Measurements from ENCODE around the gene AFG1L.

Gene AFG1L

DNA sequence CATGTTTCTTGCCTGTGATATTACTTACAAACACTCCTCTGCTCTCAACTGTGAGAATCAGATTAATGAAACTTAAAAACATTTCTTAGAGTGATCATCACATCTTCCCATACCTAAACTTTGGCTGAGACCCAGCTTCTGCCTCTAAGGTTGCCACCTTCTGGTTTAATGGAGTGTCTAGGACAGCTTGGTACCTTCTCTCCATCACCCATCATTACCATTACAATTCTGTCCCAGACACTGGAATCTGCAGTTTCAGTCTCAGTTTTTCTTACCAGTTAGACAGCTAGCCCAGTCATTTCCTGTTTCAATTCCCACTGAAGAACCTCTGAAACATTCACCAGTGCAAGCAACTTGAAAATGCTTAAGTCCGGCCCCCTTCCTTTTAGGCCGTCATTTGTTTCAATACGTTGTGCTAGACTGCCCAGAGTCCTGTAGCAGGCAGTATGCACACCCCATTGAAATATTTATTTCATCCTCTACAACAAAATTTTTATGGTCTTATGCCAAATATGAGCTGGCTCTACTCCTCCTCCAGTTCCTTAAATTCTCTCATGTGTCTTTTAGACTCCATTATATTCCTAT is 158.8 kb downstream of the AFG1L start:
- DNase-seq (ENCODE audit: low read depth in 2 of 2) = peak; percentile 33 to 34

DNA sequence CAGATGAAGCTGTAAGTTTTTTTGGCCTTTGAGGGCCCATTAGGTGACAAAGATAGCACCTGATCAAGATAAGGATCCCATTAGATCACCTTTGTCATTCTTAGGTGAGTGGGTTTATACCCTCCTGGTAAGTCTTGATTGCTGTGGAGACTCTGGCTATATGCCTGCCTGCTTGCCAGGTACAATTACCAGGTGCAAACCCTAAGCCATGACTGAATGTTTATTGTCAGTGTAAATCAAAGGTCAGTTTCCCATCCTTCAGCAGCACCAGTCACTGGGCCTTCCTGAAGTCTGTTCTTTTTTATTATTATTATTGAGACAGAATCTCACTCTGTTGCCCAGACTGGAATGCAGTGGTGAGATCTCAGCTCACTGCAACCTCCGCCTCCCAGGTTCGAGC is 159.5 kb downstream of the AFG1L start:
- no peak for DNase-seq (ENCODE audit: low read depth in 2 of 2)

DNA sequence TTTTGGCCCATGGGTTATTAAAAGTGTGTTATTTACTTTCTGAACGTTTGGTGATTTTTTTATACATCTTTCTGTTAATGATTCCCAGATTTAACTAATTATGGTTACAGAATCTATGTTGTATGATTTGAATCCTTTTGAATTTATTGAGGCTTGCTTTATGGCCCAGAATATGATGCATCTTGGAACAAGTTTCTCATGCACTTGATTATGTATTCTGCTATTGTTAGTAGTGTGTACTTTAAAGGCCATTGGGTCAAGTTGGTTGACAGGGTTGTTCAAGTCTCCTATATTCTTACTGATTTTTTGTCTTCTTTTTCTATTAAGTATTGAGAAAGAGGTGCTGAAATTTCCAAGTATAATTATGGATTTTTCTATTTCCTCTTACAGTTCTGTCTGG is 160.8 kb downstream of the AFG1L start:
- DNase-seq (ENCODE audit: low read depth in 2 of 2) = no peak

DNA sequence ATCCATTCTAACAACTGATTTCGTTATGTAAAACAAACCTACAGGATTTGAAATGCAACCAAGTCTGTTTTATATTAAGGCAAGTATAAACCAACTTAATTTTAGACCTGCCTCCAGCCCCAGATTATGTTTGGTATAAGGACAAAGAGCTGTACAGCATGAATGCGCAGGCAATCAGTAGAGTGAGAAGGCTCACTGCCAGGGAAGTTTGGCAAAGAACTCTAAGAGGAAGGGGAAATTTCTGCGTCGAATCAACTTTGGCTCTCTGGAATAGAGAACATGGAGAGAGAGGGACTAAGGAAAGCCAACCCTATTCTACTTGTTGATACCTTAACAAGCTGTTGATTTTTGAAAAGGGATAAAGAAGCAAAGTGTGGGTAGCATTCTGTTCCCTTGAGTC is 168.9 kb downstream of the AFG1L start:
- DNase-seq (ENCODE audit: low read depth in 2 of 2) = no peak

DNA sequence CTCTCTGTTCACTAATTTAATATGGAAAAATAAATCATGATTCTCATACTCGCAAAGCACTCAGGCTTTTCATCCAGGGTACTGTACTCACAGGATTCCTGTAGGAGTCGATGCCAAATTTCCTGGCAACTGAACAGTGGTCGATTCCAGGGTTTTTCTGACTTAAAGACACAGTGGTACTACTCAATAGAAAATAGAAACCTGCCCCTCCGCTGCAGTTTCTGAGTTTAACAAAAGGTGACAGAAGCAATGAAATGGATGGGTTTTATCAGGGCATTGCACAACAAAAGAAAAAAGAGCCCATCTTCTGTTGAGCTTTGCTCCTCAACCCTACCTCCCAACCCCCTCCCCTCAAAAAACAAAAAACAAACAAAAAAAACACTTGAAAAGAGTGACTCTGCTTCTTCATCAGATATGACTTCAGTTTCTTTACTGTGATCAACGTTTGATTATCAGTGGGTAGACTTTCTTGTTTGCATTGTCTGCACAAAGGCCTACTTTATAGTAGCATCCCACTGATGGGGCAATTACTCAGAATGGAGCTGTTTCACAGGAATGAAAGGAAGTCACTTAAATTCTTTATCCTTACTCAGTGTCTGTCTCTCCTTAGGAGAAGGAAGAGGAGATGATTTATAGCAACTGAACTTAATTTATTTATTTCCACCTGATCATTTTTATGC is 169.7 kb downstream of the AFG1L start:
- DNase-seq (ENCODE audit: low read depth in 2 of 2) = no peak

DNA sequence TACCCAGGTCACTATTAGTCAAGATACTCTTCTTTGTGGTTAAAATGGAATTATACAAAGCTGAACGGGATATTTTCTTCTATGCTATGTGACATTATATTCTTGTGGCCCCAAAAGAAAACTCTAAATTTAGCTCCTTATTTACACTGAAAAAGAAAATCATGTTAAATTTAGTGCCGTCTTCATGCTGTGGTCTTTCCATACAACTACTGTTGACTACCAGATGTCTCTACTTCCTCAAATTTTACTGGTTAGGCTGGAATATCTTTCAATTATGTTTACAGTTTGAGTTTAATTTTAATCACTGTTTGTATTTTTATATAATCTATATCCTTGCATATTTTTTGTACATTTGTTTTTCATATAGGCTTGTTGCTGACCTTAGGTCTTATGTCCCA is 170.2 kb downstream of the AFG1L start:
- DNase-seq (ENCODE audit: low read depth in 2 of 2) = no peak

DNA sequence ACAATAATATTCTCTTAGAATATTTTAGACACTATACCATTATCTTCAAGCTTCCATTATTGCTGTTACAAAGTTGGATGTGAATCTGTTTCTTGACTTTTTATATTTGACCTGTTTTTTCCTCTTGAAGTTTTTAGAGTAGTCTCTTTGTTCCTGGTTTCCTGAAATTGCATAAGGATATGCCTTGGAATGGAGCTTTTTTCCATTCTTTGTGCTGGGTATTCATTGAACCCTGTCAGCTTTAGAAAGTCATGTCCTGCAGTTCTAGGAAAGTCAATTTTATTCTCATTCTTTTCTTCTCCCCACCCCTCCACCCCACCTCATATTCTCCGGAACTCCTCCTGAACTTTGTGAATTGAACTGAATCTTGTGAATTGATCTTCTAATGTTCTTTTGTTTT is 173.5 kb downstream of the AFG1L start:
- DNase-seq (ENCODE audit: low read depth in 2 of 2) = no peak

DNA sequence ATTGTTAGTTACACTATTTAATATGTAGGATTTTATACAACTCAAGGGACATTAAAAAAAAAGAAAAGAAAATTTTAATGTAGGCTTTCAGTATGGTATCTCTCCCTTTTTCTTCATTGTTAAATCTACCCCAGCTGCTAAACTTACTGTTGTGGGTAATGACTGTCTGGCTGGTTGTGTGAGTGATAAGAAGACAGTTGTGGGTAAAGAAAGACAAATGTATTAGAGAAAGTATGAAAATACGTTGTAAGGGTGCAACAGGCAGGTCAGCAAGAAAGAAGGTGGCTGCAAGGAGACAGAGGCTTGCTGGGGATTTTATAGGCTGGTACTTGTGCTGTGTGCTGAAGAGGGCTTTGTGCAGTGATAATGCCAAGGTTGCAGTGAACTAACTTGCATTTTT is 174.5 kb downstream of the AFG1L start:
- DNase-seq (ENCODE audit: low read depth in 2 of 2) = no peak

DNA sequence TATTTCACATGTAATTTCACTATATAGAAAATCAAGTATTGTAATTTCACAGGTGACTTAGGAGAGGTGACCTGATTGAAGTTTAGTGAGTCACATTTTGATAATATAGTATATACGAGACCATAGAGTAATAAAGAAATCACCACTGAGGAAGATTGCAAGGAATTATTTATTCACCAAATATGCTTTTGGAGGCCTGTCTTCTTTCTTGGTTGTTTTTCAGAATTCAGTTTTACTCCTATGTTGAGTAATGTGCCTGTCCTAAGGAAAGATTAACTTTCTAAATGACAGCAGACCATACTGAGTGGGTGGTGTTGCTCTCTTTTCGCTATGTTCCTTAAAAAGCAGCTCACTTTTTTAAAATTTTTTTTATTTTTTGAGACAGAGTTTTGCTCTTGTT is 178.3 kb downstream of the AFG1L start:
- DNase-seq (ENCODE audit: low read depth in 2 of 2) = no peak

DNA sequence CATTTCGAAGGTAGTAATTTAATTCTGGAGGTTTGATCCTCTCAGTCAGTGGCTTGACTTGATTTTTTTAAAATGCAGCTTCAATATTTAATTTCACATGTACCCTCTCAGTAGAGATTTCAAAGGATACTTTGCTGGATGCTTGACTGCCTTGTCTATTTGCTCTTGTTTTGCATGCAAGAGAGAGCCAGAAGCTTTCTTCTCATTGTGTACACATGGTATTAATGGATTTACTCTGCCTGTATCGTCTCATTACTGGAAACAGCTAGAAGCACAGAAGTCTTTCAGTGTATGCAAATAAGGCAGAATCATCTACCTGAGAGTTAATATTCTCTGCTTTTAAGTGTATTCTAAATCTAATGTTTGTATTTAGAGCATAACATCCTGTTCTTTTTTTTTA is 181.5 kb downstream of the AFG1L start:
- DNase-seq (ENCODE audit: low read depth in 2 of 2) = no peak

DNA sequence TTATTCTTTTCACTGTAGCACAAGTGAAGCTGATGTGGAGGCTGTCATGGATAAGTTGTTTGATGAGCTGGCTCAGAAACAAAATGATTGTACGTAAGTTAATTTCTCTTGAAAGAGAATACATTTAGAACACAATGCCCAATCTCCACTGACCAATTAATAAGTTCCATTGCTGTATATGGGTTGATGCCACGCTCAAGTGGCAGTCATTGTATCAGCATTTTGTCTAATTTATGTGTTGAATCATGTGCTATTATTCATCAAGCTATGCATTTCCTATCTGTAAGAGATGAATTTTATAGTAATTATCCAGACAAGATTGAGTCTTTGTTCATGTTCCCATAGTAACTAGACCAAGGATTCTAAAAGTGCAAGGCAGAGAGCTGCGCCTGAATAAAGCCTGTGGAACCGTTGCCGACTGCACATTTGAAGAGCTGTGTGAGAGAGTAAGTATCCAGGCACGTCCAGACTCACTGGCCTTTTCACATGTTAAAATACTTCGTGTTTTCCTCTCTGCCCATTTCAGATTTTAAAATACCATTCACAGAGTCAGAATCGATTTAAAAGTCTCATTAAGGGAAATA is 182.1 kb downstream of the AFG1L start:
- no peak for DNase-seq (ENCODE audit: low read depth in 2 of 2)

DNA sequence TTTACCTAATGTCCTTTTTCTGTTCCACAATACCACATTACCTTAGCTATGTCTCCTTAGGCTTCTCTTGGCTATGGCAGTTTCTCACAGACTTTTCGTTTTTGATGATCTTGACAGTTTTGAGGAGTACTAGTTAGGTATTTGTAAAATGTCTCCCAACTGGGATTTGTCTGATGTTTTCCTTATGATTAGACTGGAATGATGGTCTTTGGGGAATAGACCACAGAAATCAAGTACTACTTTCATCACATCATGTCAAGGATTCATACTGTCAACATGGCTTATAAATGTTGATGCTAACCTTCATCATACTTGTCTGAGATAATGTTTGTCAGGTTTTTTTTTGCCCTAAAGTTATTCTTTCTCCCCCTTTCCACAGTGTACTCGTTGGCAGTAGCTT is 187.7 kb downstream of the AFG1L start:
- DNase-seq (ENCODE audit: low read depth in 2 of 2) = no peak

DNA sequence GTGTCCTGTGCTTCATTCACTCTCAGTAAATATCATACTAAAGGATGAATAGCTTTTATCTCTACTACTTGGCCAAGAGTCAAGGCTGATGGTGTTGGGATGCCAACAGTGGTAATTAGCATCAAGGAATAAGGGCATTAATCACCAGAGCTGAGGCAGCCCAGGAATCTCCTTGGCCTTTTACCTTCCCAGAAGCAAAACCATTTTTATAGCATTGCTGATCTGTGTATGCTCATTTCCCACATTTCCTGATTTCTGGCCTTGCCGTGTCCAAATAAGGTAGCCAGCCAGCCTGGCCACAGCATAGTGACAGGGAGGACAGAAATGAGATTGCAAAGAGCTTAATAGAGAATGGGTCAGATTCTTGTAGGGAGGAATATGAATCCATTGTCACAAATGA is 189.2 kb downstream of the AFG1L start:
- DNase-seq (ENCODE audit: low read depth in 2 of 2) = no peak

DNA sequence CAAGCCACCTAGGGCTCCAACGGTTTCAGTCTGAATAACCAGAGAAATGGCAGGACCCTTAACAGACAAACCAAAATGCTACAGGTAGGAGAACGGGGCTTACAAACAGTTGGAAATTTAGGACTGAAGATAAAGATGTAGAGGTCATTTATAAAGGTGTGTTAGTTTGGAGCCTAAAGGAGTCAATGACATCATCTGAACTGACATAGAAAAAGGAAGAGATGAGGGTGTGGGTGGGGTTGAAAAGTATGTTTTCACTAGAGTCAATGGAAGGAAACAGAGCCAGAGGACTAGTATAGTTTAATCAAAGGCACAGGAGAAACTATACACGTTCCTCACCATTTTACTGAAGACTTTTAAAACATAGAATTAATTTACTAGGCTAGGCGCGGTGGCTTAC is 194.8 kb downstream of the AFG1L start:
- DNase-seq (ENCODE audit: low read depth in 2 of 2) = no peak

DNA sequence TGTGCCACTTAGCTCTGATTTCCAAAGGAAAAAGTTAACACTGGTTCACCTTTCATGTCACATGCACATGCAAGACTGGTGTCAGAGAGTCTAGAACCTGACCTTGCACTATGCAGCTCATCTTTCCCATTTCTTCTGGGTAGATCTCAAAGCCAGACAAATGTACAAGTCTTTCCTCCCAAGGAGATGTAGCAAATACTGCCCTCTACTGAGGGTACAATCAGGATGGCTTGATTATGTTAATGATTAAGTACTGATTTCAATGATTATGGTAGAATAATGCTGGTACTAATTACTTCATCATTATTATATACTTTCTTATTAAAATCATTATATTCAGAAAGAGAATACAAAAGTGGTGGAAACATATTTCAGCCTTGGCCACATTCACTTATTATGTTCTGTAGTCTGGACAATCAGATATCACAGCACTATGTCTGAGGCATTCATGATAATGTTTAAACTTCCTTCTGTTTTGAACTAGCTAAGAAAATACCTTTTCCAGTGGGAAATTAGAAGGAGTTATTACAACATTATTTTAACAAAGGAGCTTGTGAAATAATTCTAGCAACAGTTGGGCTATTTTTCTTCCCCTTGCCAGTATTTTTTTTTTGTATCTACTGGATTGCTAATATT is 197.4 kb downstream of the AFG1L start:
- peak; percentile 12 to 17 for DNase-seq (ENCODE audit: low read depth in 2 of 2)

DNA sequence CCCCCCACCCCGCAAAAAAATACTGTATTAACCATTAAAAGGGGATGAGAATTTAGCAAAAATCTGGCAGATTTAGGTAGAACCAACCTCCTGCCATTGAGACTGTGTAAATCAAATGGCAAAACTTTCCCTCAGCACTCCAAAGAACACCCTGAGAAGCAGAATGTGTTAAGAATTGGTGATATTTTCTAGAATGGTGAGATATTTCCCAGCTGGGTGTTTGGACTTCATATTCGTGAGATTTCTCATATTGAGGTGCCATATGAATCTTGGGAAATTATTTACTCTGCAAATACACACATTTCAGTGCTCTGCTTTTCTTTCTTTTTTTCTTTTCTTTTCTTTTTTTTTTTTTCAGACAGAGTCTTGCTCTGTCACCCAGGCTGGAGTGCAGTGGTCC is 199.6 kb downstream of the AFG1L start:
- DNase-seq (ENCODE audit: low read depth in 2 of 2) = no peak

DNA sequence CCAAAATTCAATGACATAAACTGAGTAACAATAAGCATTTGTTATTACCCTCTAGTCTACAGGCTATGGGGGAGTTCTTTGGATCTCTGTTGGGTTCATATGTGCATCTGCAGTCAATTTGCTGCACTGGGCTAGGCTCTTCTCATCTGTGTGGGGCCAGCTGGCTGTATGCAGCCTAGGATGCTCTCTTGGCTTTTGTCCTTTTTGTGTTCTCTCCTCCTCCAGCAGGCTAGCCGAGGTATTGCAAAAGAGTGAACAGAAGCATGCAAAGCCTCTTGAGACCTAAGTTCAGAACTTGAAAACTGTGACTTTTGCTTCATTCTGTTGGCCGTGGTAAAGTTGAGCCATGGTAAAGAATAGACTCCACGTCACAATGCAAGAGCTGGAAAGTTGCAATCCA is 203.0 kb downstream of the AFG1L start:
- peak in 1 of 2 experiments; percentile 12 for DNase-seq (ENCODE audit: low read depth in 2 of 2)

DNA sequence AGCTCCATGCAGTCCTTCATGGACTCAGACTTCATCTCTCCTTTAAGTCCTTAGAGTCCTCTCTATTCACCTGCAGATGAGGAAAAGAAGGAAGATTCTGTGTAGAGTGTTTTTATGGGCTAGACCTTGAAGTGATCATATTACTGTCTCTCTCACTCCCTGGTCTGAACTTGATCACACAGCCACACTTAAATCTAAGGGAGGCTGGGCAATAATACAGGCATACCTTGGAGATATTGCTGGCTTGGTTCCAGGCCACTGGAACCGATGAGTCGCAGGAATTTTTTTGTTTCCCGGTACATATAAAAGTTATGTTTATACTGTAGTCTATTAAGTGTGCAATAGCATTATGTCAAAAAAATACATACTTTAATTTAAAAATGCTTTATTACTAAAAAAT is 206.7 kb downstream of the AFG1L start:
- peak; percentile 30 to 32 for DNase-seq (ENCODE audit: low read depth in 2 of 2)

DNA sequence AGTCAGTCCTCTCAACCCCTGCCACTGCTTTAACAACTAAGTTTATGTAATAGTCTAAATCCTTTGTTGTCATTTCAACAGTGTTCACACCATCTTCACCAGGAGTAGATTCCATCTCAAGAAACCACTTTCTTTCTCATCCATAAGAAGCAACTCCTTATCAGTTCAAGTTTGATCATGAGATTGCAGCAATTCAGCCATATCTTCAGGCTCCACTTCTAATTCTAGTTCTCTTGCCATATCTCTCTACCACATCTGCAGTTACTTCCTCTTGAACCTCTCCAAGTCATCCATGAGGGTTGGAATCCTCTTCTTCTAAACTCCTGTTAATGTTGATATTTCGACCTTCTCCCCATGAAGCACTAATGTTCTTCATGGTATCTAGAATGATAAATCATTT is 208.0 kb downstream of the AFG1L start:
- DNase-seq (ENCODE audit: low read depth in 2 of 2) = no peak

DNA sequence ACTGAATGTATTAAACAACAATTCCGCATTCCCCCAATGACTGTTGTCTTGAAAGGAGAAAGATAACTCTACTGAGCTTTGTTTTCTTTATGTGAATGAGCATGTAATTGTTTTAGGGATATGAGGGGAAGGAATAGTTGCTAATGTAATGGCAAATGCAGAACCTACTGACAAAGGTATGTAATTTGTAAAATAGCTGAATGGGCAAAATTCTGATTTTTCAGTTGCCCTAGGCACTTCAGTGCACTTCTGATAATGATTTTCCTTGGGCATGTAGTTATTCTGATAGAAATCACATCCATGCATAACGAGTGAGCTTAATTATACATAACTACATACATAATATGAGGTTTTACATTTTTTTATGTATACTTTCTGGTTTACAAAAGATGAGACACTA is 212.5 kb downstream of the AFG1L start:
- DNase-seq (ENCODE audit: low read depth in 2 of 2) = no peak

DNA sequence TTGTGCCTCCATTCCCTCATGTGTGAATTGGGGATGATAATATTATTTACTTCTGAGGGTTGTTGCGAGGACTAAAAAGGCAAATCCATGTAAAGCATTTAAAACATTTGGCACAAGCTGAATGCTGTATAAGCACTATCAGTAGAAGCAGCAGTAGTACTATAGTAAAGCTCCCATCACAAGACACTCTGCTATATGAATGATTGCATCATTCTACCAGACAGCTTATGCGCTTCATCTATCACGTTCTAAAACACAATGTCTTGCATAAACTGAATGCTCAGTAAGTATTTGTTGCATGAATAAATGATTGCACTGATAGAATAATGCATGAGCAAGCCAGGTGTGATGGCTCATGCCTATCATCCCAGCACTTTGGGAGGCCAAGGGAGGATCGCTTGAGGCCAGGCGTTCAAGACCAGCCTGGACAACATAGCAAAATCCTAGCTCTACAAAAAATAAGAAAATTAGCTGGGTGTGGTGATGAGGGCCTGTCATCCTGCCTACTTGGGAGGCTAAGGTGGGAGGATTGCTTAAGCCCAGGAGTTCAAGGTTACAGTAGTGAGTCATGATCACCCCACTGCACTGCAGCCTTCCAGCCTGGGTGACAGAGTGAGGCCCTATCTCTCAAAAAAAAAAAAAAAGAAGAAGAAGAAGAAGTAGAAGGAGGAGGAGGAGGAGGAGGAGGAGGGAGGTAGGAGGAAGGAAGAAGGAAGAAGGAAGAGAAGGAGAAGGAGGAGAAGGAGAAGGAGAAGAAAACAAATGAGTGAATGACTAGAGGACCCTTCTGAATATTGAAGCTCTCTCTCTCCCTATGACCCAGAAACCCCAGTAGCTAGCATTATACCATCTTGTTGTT is 215.8 kb downstream of the AFG1L start:
- no peak for DNase-seq (ENCODE audit: low read depth in 2 of 2)
